GM13977 (cell line): ENCODE measurements around the gene STYXL1.
"Not testable (repeated sequence)": the region's sequence is repeated elsewhere in the genome, so short reads cannot be mapped to it uniquely, and the experiment has no call there.

Source experiments
- DNase-seq: peaks from one replicate; pipeline ENCODE4 v3.0.0; 2012; ENCODE audit warnings: low spot score
- CTCF ChIP-seq: IDR thresholded peaks from 2 replicates; pipeline ENCODE4 v1.5.1; 2012; ENCODE audit warnings: mild to moderate bottlenecking, control low read depth; ENCODE audit not compliant: insufficient read depth; ENCODE audit errors: extremely low read depth, missing control alignments
- in situ Hi-C: fragments of 300-500 bp; cut with MboI; formaldehyde crosslinking; loops from one replicate; pipeline ENCODE4 v1.12.0; 2022; ENCODE audit warnings: low sequenced_read_pairs, low pct_unique_long_range_greater_than_20kb, mixed read lengths, inconsistent platforms; ENCODE audit not compliant: unreplicated experiment

The STYXL1 gene

GRCh38 chr7:76023002-76023401, 24.8 kb downstream of the STYXL1 start:
- DNase-seq: no peak
- no peak for TF ChIP-seq CTCF
- in situ Hi-C loops: no loop called here

GRCh38 chr7:76022026-76022780, 25.6 kb downstream of the STYXL1 start:
- TF ChIP-seq CTCF: no peak
- DNase-seq: no peak
- in situ Hi-C loops: no loop called here

GRCh38 chr7:76020031-76020714, 27.6 kb downstream of the STYXL1 start:
- peak; percentile 93 for TF ChIP-seq CTCF
- peak; percentile 77 for DNase-seq
- in situ Hi-C loops: no loop called here

- in situ Hi-C loops: loop anchor here (10.0 kb wide), 1 partner anchor 154 kb away; no protein-coding TSS in a partner anchor
- DNase-seq: not testable (repeated sequence)
These were observed 29.3 kb downstream of the STYXL1 start for GRCh38 chr7:76018520-76018919.

GRCh38 chr7:76016191-76016947, 31.4 kb downstream of the STYXL1 start:
- in situ Hi-C loops: loop anchor here (10.0 kb wide), 1 partner anchor 152 kb away; no protein-coding TSS in a partner anchor
- DNase-seq: no peak
- TF ChIP-seq CTCF: no peak

- no peak for DNase-seq
- no peak for TF ChIP-seq CTCF
- in situ Hi-C loops: loop anchor here (10.0 kb wide), 1 partner anchor 147 kb away; no protein-coding TSS in a partner anchor
These were observed 36.3 kb downstream of the STYXL1 start for GRCh38 chr7:76011442-76011861.
